ENCODE data around the gene TRAPPC2.

DNA sequence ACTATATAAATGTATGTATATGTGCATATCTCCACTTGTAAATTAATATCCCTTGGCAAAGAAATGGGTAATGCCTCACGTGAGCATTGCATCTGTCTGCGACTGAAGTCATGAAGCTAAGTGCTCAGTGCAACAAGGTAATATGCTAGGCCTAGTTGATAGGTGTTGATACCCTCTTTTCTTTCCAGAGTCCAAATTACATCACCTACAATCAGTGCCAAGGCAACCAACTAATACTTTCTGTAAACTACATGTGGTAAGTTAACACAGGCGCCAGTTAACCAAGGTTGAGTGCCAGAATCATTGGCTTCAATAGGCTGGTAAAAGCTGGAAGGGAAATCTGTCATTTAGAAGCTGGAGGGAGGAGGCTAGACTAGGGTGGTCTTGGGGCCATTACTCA is 41.4 kb upstream of the TRAPPC2 start:
- no peak for TF ChIP-seq EZH2 (IDR thresholded peaks at IDR 0.05; ENCODE audit: low read depth)
- TF ChIP-seq, protein P1, sequence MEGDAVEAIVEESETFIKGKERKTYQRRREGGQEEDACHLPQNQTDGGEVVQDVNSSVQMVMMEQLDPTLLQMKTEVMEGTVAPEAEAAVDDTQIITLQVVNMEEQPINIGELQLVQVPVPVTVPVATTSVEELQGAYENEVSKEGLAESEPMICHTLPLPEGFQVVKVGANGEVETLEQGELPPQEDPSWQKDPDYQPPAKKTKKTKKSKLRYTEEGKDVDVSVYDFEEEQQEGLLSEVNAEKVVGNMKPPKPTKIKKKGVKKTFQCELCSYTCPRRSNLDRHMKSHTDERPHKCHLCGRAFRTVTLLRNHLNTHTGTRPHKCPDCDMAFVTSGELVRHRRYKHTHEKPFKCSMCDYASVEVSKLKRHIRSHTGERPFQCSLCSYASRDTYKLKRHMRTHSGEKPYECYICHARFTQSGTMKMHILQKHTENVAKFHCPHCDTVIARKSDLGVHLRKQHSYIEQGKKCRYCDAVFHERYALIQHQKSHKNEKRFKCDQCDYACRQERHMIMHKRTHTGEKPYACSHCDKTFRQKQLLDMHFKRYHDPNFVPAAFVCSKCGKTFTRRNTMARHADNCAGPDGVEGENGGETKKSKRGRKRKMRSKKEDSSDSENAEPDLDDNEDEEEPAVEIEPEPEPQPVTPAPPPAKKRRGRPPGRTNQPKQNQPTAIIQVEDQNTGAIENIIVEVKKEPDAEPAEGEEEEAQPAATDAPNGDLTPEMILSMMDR (conservative IDR thresholded peaks at IDR 0.05) = no peak

All from PC-9 (cell line).